NCI-H69 (cell line): ENCODE results near the gene ARL17A.
A peak's percentile ranks its signal among the peaks of the same experiment; 100 is the strongest.
"Not testable (repeated sequence)": the region's sequence is repeated elsewhere in the genome, so short reads cannot be mapped to it uniquely, and the experiment has no call there.

Experiments used
- DNase-seq: peaks from one replicate; lab custom pipeline; 2025; lab: John Stamatoyannopoulos, UW

The ARL17A gene

GRCh38 chr17:46548607-46549006 is 30.9 kb downstream of the ARL17A start:
- not testable (repeated sequence) for DNase-seq

- DNase-seq = not testable (repeated sequence)
These were observed 44.8 kb downstream of the ARL17A start for GRCh38 chr17:46534716-46535115.

GRCh38 chr17:46512168-46512567 is 67.3 kb downstream of the ARL17A start, which contains the start of gene LRRC37A2:
Gene LRRC37A2 (plus strand): TSS chr17:46512468. CDS start chr17:46512713, 245 bp downstream.
- DNase-seq = not testable (repeated sequence)

- not testable (repeated sequence) for DNase-seq
These were observed 73.6 kb downstream of the ARL17A start for GRCh38 chr17:46505896-46506295.

- peak; percentile 60 for DNase-seq
These were observed 79.9 kb downstream of the ARL17A start for GRCh38 chr17:46499437-46500139.

- not testable (repeated sequence) for DNase-seq
These were observed 87.5 kb downstream of the ARL17A start for GRCh38 chr17:46492021-46492420.

- DNase-seq = not testable (repeated sequence)
These were observed 98.2 kb downstream of the ARL17A start for GRCh38 chr17:46481310-46481709.

- not testable (repeated sequence) for DNase-seq
These were observed 100.7 kb downstream of the ARL17A start for GRCh38 chr17:46478823-46479222.

- not testable (repeated sequence) for DNase-seq
These were observed 103.9 kb downstream of the ARL17A start for GRCh38 chr17:46475583-46475982.

GRCh38 chr17:46474489-46474888 is 105.0 kb downstream of the ARL17A start:
- not testable (repeated sequence) for DNase-seq

GRCh38 chr17:46467618-46468017 is 111.9 kb downstream of the ARL17A start:
- not testable (repeated sequence) for DNase-seq
